Liver (tissue), 9 donors: ENCODE results near the gene CUZD1. TPM values are rescaled to one million over a fixed set of nuclear protein-coding genes. Genes with fewer than 3 reads are reported as not detected.

ENCODE experiments used
- DNase-seq: peaks from one replicate; pipeline ENCODE4 v3.0.0-alpha.2; 2017; ENCODE audit warnings: low spot score
- H3K27ac ChIP-seq, 2 donors: one replicate each; pipeline ENCODE4 v1.7.0; 2013; ENCODE audit warnings: inconsistent platforms in 2 of 2, low read length in 2 of 2, control low read depth in 1 of 2, low read depth in 1 of 2, mild to moderate bottlenecking in 1 of 2
- H3K27me3 ChIP-seq, 4 donors: one replicate each; pipeline versions ENCODE4 v1.6.1 to v1.7.0; 2013; ENCODE audit warnings: low read length in 3 of 4, inconsistent platforms in 1 of 4, mild to moderate bottlenecking in 1 of 4, moderate library complexity in 1 of 4; ENCODE audit not compliant: control insufficient read depth in 4 of 4, insufficient read depth in 4 of 4
- H3K36me3 ChIP-seq, 4 donors: one replicate each; pipeline versions ENCODE4 v1.6.1 to v1.7.0; 2013; ENCODE audit warnings: low read length in 3 of 4, mild to moderate bottlenecking in 3 of 4, low read depth in 1 of 4, moderate library complexity in 1 of 4; ENCODE audit not compliant: control insufficient read depth in 4 of 4, insufficient read depth in 3 of 4
- H3K4me1 ChIP-seq, 4 donors: one replicate each; pipeline versions ENCODE4 v1.6.1 to v1.7.0; 2013; ENCODE audit warnings: low read length in 3 of 4, mild to moderate bottlenecking in 3 of 4, moderate library complexity in 1 of 4; ENCODE audit not compliant: control insufficient read depth in 4 of 4, insufficient read depth in 4 of 4
- H3K4me3 ChIP-seq, 3 donors: one replicate each; pipeline versions ENCODE4 v1.6.1 to v1.7.0; 2013; ENCODE audit warnings: low read length in 3 of 3, control low read depth in 1 of 3, low read depth in 1 of 3, mild to moderate bottlenecking in 1 of 3
- H3K9ac ChIP-seq, 2 donors: one replicate each; pipeline ENCODE4 v1.7.0; 2013; ENCODE audit warnings: low read length in 2 of 2, mild to moderate bottlenecking in 2 of 2, moderate library complexity in 2 of 2, control low read depth in 1 of 2, low read depth in 1 of 2
- H3K9me3 ChIP-seq, 4 donors: one replicate each; pipeline versions ENCODE4 v1.6.1 to v1.7.0; 2013; ENCODE audit warnings: low read length in 3 of 4; ENCODE audit not compliant: control insufficient read depth in 4 of 4
- ATF3 ChIP-seq: IDR thresholded peaks from 2 replicates; pipeline ENCODE4 v1.6.1; 2016; ENCODE audit warnings: antibody characterized with exemption
- CTCF ChIP-seq: fragments of 150-350 bp; IDR thresholded peaks from 2 replicates; pipeline ENCODE4 v1.5.1; 2017; ENCODE audit warnings: improper control_type of control experiment, low read depth, low read length; ENCODE audit not compliant: missing input control
- EGR1 ChIP-seq, 2 donors: IDR thresholded peaks; 2 replicates each; pipeline ENCODE4 v1.6.1; 2016 to 2018; ENCODE audit warnings: antibody characterized with exemption in 2 of 2, low read depth in 2 of 2
- FOXA1 ChIP-seq: IDR thresholded peaks from 2 replicates; pipeline ENCODE4 v1.6.1; 2016; ENCODE audit warnings: antibody characterized with exemption
- FOXA2 ChIP-seq: IDR thresholded peaks from 2 replicates; pipeline ENCODE4 v1.6.1; 2016; ENCODE audit warnings: antibody characterized with exemption
- GABPA ChIP-seq, 2 donors: IDR thresholded peaks in 1 of 2; conservative IDR thresholded peaks in 1 of 2; 2 replicates each; pipeline ENCODE4 v1.6.1; 2016; ENCODE audit warnings: antibody characterized with exemption in 2 of 2, mild to moderate bottlenecking in 1 of 2, moderate library complexity in 1 of 2
- HNF4A ChIP-seq, 2 donors: conservative IDR thresholded peaks; 2 replicates each; pipeline ENCODE4 v1.6.1; 2016; ENCODE audit warnings: antibody characterized with exemption in 2 of 2, mild to moderate bottlenecking in 2 of 2
- HNF4G ChIP-seq: IDR thresholded peaks from 2 replicates; pipeline ENCODE4 v1.6.1; 2016; ENCODE audit warnings: antibody characterized with exemption
- JUND ChIP-seq, 2 donors: IDR thresholded peaks; 2 replicates each; pipeline ENCODE4 v1.6.1; 2016; ENCODE audit warnings: antibody characterized with exemption in 2 of 2
- MAX ChIP-seq: IDR thresholded peaks from 2 replicates; pipeline ENCODE4 v1.6.1; 2016; ENCODE audit warnings: antibody characterized with exemption
- NR2F2 ChIP-seq: IDR thresholded peaks from 2 replicates; pipeline ENCODE4 v1.6.1; 2016; ENCODE audit warnings: antibody characterized with exemption
- RAD21 ChIP-seq, 2 donors: IDR thresholded peaks; 2 replicates each; pipeline ENCODE4 v1.6.1; 2016; ENCODE audit warnings: antibody characterized with exemption in 2 of 2, mild to moderate bottlenecking in 2 of 2
- REST ChIP-seq: IDR thresholded peaks from 2 replicates; pipeline ENCODE4 v1.6.1; 2016; ENCODE audit warnings: antibody characterized with exemption, mild to moderate bottlenecking
- RXRA ChIP-seq, 2 donors: IDR thresholded peaks; 2 replicates each; pipeline ENCODE4 v1.6.1; 2017 to 2018; ENCODE audit warnings: antibody characterized with exemption in 2 of 2, mild to moderate bottlenecking in 1 of 2
- SP1 ChIP-seq: IDR thresholded peaks from 2 replicates; pipeline ENCODE4 v1.6.1; 2018; ENCODE audit warnings: antibody characterized with exemption, mild to moderate bottlenecking
- TAF1 ChIP-seq: conservative IDR thresholded peaks from 2 replicates; pipeline ENCODE4 v1.6.1; 2016; ENCODE audit warnings: antibody characterized with exemption, mild to moderate bottlenecking
- YY1 ChIP-seq: IDR thresholded peaks from 2 replicates; pipeline ENCODE4 v1.6.1; 2016; ENCODE audit warnings: antibody characterized with exemption, mild to moderate bottlenecking
- ZBTB33 ChIP-seq: IDR thresholded peaks from 2 replicates; pipeline ENCODE4 v1.6.1; 2016; ENCODE audit warnings: antibody characterized with exemption
- WGBS: extraction: QIAGEN DNeasy Blood & Tissue Kit; methylation state at CpG from one replicate; pipeline ENCODE4 v1.1.7; 2013; 5-methylcytosine and 5-hydroxymethylcytosine counted together
- polyA plus RNA-seq, 2 donors: library from polyadenylated mRNA; stranded (reverse) in 1 of 2; unstranded in 1 of 2; fragments of 200-250 nt in 1 of 2; fragments of >200 nt in 1 of 2; fragmentation: Nextera tagmentation in 1 of 2; extraction: Ambion mirVana in 1 of 2; gene quantifications; one replicate each; pipeline versions ENCODE4 v1.2.1 to v1.2.3, GENCODE V29; 2013 to 2015
- total RNA-seq, 2 donors: library from RNA; depleted of rRNA; stranded (reverse); fragments of >200 nt; gene quantifications; one replicate each; pipeline ENCODE4 v1.2.3, GENCODE V29; 2014
- donor health status: healthy.
- donor health status: healthy.
- donor health status: healthy.
- donor health status: healthy.
- donor health status: healthy.

The CUZD1 gene
- total and polyA plus RNA-seq, 4 donors = 0.03 to 0.17 (median 0.10) TPM

- Histone ChIP-seq H3K27me3 (no peaks in the 10 kb centered on the region), H3K9me3 (no peaks in the 10 kb centered on the region), H3K36me3 (no peaks in the 10 kb centered on the region), H3K4me1 (peaks cover 5 to 12% (median 9%) of the 10 kb centered on the region in 4 donors), H3K9ac (no peak overlapping the region), H3K4me3 (no peak overlapping the region), H3K27ac (no peak overlapping the region)
- 93% methylated on average over 1 of the region's 1 CpG for WGBS
- DNase-seq = no peak
- TF ChIP-seq GABPA (IDR thresholded peaks at IDR 0.05 in 1 of 2, conservative IDR thresholded peaks at IDR 0.05 in 1 of 2) (no peak), NR2F2 (no peak), HNF4A (conservative IDR thresholded peaks at IDR 0.05) (no peak), YY1 (no peak), ZBTB33 (no peak), ATF3 (no peak)
Measured at GRCh38 chr10:122884166-122884565, 38.5 kb upstream of the CUZD1 start.

GRCh38 chr10:122882766-122883165 is 37.1 kb upstream of the CUZD1 start:
- DNase-seq = no peak
- H3K4me1 ChIP-seq = peaks cover 5 to 16% (median 11%) of the 10 kb centered on the region in 4 donors
- H3K9me3 ChIP-seq = no peaks in the 10 kb centered on the region
- H3K27me3 ChIP-seq = no peaks in the 10 kb centered on the region
- H3K4me3 ChIP-seq = no peak overlapping the region
- no peaks in the 10 kb centered on the region for H3K36me3 ChIP-seq
- H3K27ac ChIP-seq = no peak overlapping the region
- H3K9ac ChIP-seq = no peak overlapping the region
- TF ChIP-seq FOXA1 = no peak
- no peak for TF ChIP-seq SP1
- no peak for TF ChIP-seq GABPA (IDR thresholded peaks at IDR 0.05 in 1 of 2, conservative IDR thresholded peaks at IDR 0.05 in 1 of 2)
- TF ChIP-seq RAD21 (IDR thresholded peaks at IDR 0.05) = no peak
- TF ChIP-seq NR2F2 = no peak
- TF ChIP-seq MAX = no peak
- no peak for TF ChIP-seq ATF3
- no peak for TF ChIP-seq HNF4G
- no peak for TF ChIP-seq ZBTB33
- TF ChIP-seq EGR1 (IDR thresholded peaks at IDR 0.05; ENCODE audit: low read depth in 2 of 2) = no peak
- no peak for TF ChIP-seq JUND (IDR thresholded peaks at IDR 0.05)
- TF ChIP-seq RXRA (IDR thresholded peaks at IDR 0.05) = no peak
- TF ChIP-seq HNF4A (conservative IDR thresholded peaks at IDR 0.05) = no peak
- TF ChIP-seq FOXA2 = no peak
- TF ChIP-seq CTCF = no peak
- TF ChIP-seq TAF1 = no peak
- TF ChIP-seq YY1 = no peak
- no peak for TF ChIP-seq REST
